Muscle of leg (tissue), 11 donors: ENCODE results near the gene RRP8. TPM values are rescaled to one million over a fixed set of nuclear protein-coding genes. Genes with fewer than 3 reads are reported as not detected.

ENCODE experiments used
- DNase-seq: peaks from one replicate; pipeline ENCODE4 v3.0.0; 2013
- H3K27ac ChIP-seq: one replicate; pipeline ENCODE4 v1.5.1; 2013; ENCODE audit warnings: mild to moderate bottlenecking, low read length, control low read depth
- H3K27me3 ChIP-seq: one replicate; pipeline ENCODE4 v1.6.1; 2013; ENCODE audit warnings: low read length; ENCODE audit not compliant: control insufficient read depth, insufficient read depth
- H3K36me3 ChIP-seq: one replicate; pipeline ENCODE4 v1.6.1; 2013; ENCODE audit warnings: low read length; ENCODE audit not compliant: control insufficient read depth, insufficient read depth
- H3K4me1 ChIP-seq: one replicate; pipeline ENCODE4 v1.6.1; 2013; ENCODE audit warnings: low read length; ENCODE audit not compliant: control insufficient read depth, insufficient read depth
- H3K4me3 ChIP-seq: one replicate; pipeline ENCODE4 v1.5.1; 2013; ENCODE audit warnings: low read length, control low read depth
- H3K9me3 ChIP-seq: replicated peaks from 2 replicates; pipeline ENCODE4 v1.6.1; 2013; ENCODE audit warnings: low read depth, low read length; ENCODE audit not compliant: control insufficient read depth
- WGBS: methylation state at CpG from one replicate; pipeline ENCODE4 v1.1.5; 2013; ENCODE audit warnings: missing lambda C conversion rate; ENCODE audit not compliant: insufficient coverage; 5-methylcytosine and 5-hydroxymethylcytosine counted together
- polyA plus RNA-seq, 8 donors: library from polyadenylated mRNA; unstranded; fragments of 120-200 nt; gene quantifications; one replicate each; pipeline versions ENCODE4 v1.2.1 to v1.2.3, GENCODE V29; 2013; ENCODE audit warnings: inconsistent platforms in 1 of 8, low replicate concordance in 1 of 8; ENCODE audit not compliant: insufficient read length in 8 of 8, insufficient read depth in 1 of 8
- total RNA-seq: library from RNA; stranded (reverse); fragments of 120-200 nt; gene quantifications from one replicate; pipeline ENCODE4 v1.2.4, GENCODE V29; 2013

The RRP8 gene
- total and polyA plus RNA-seq, 9 donors, result 16.7 to 24.3 (median 19.1) TPM

DNA sequence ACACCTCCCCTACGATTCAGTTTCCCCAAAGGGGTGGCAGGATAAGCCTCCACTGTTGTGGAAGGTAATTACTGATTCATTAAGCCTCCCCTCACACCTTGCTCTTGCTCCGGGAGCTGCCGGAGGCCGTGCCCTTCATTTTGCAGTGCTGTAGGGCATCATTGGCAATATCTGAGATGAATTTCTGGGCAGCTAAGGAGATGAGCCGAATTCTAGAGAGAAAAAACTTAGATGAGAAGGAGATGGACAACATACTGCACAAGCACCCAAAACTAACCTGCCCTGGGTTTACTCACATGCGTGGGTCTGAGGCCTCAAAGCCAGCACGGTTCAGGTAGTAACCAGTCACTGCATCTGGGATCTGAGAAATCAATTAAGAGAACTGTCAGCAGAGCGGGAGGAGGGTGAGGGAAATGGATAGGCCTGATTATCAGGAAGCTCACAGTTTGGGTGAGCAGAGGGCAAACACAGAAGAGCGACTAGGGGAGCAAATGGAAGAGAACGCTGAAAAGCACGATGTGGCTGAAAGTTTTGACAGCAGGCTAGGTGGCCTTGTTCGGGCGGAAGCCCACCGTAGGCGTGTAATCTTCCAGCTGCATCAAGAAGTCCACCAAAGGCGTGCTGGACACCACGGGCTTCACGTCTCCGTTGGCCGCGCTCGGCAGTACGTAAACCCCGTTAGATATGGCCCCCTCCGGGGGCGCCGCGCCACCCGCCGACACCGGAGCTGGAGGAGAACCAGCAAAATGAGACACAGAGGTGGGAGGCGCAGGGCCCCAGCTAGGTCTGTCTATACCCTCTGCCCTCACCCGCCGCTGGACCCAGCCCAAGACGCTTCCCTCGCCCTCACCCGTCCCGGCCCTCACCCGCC is 7.9 kb upstream of the RRP8 start:
- Histone ChIP-seq H3K9me3 (no peaks in the 10 kb centered on the region), H3K4me1 (peaks cover 44% of the 10 kb centered on the region), H3K27me3 (no peaks in the 10 kb centered on the region), H3K27ac (peak overlapping the region; percentile 93), H3K36me3 (peaks cover 67% of the 10 kb centered on the region), H3K4me3 (peak overlapping the region; percentile 54)
- DNase-seq, result peak; percentile 53
- WGBS, result 2% methylated on average over 34 of the region's 39 CpGs

DNA sequence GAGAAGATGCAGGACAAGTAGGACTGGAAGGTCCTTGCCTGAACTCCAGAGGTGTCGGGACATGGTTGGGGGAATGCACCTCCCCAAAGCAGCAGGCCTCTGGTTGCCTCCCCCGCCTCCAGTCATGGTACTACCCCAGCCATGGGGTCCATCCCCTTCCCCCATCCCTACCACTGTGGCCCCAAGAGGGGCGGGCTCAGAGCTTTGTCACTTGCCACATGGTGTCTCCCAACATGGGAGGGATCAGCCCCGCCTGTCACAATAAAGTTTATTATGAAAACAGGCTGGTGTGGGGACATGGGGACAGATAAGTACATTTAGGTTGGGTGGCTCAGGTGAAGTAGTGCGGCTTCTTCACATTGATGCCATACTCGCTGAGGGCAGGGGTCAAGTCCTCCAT is 7.2 kb upstream of the RRP8 start:
- peak; percentile 23 for DNase-seq
- Histone ChIP-seq H3K36me3 (peaks cover 63% of the 10 kb centered on the region), H3K4me1 (peaks cover 50% of the 10 kb centered on the region), H3K27me3 (no peaks in the 10 kb centered on the region), H3K27ac (peak overlapping the region; percentile 93), H3K9me3 (no peaks in the 10 kb centered on the region), H3K4me3 (no peak overlapping the region)
- WGBS, result 100% methylated on average over 3 of the region's 6 CpGs

DNA sequence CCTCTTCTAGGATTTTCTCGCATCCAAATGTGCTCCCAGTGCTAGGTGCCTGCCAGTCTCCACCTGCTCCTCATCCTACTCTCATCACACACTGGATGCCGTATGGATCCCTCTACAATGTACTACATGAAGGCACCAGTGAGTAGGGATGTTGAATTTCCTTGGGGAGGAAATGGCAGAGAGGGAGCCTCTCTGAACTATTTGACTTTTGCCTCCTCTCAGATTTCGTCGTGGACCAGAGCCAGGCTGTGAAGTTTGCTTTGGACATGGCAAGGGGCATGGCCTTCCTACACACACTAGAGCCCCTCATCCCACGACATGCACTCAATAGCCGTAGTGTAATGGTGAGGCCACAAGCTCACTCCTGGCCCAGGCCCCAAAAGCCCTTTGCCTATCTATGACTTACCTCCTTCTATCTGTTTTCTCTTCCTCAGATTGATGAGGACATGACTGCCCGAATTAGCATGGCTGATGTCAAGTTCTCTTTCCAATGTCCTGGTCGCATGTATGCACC is 6.1 kb upstream of the RRP8 start:
- DNase-seq, result peak; percentile 17
- 91% methylated on average over 5 of the region's 8 CpGs for WGBS
- H3K9me3 ChIP-seq, result no peaks in the 10 kb centered on the region
- no peak overlapping the region for H3K4me3 ChIP-seq
- peaks cover 58% of the 10 kb centered on the region for H3K4me1 ChIP-seq
- peaks cover 57% of the 10 kb centered on the region for H3K36me3 ChIP-seq
- H3K27me3 ChIP-seq, result no peaks in the 10 kb centered on the region
- H3K27ac ChIP-seq, result no peak overlapping the region

DNA sequence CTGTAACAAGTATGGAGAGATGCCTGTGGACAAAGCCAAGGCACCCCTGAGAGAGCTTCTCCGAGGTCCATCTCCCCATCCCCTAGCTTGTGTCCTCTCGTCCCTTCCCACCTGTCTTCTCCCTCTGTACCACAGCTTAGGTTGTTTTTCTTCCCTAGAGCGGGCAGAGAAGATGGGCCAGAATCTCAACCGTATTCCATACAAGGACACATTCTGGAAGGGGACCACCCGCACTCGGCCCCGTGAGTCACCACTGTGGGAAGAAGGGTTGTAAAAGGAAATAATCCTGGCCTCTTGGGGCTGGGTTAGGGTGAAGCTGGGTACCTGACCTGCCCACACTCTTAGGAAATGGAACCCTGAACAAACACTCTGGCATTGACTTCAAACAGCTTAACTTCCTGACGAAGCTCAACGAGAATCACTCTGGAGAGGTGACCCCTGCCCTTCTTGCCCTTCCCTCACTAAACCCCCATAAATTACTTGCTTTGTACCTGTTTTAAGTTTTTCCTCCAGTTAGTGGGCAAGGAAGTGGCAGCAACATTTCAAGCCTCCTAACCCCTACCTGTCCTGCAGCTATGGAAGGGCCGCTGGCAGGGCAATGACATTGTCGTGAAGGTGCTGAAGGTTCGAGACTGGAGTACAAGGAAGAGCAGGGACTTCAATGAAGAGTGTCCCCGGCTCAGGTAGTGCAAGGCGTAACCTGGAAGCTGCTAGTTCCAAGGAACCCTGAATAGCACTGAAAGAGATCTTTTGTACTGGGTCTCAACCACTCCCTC is 5.5 kb upstream of the RRP8 start:
- H3K36me3 ChIP-seq, result peaks cover 53% of the 10 kb centered on the region
- H3K27me3 ChIP-seq, result no peaks in the 10 kb centered on the region
- H3K27ac ChIP-seq, result no peak overlapping the region
- 76% methylated on average over 9 of the region's 14 CpGs for WGBS
- DNase-seq, result peak; percentile 12
- H3K9me3 ChIP-seq, result no peaks in the 10 kb centered on the region
- no peak overlapping the region for H3K4me3 ChIP-seq
- peaks cover 58% of the 10 kb centered on the region for H3K4me1 ChIP-seq

DNA sequence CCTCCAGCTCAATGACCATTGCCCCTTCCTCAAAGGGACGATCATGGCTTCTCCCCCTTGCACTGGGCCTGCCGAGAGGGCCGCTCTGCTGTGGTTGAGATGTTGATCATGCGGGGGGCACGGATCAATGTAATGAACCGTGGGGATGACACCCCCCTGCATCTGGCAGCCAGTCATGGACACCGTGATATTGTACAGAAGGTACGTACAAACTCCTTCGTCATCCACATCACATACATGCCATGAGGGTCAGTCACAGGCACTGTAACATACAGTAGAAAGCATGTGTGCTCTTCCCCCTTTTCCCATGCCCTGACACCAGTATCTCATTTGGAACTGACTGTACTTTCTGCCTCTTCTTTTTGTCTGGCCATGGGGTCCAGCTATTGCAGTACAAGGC is 4.6 kb upstream of the RRP8 start:
- 93% methylated on average over 4 of the region's 9 CpGs for WGBS
- no peak overlapping the region for H3K4me3 ChIP-seq

DNA sequence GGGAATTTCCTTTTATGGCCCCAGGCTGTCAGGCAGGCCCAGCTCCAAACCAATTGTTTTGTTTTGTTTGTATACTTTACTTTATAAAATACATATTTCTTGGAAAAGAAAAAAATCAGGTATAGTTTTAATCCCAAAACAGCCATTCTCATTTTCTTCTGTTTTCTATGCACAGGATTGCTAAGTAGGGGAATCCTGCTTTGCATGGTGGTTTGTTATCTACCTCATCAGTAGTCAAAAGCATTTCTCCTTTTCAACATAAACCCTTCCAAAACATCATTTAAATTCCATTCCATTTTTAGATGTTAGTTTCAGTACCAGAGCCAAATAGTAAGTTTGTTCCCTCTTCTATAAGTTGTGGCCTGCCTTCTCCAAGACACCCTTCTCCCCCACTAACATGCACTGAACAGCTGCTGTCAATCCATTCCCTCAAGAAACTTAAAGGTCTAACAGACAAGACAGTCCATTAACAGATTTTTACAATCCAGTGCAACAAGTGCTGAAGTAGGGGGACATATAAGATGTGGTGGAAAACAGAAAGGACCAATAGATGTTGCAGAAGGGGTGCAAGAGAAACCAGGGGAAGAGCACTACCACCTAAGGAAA is 3.9 kb upstream of the RRP8 start:
- H3K36me3 ChIP-seq, result peaks cover 55% of the 10 kb centered on the region
- H3K9me3 ChIP-seq, result no peaks in the 10 kb centered on the region
- H3K4me1 ChIP-seq, result peaks cover 55% of the 10 kb centered on the region

More for the DNA sequence above, 4.6 kb upstream of the RRP8 start:
- Histone ChIP-seq H3K4me1 (peaks cover 54% of the 10 kb centered on the region), H3K9me3 (no peaks in the 10 kb centered on the region), H3K27me3 (no peaks in the 10 kb centered on the region), H3K36me3 (peaks cover 53% of the 10 kb centered on the region), H3K27ac (peak overlapping the region; percentile 100)
- peak; percentile 7 for DNase-seq

DNA sequence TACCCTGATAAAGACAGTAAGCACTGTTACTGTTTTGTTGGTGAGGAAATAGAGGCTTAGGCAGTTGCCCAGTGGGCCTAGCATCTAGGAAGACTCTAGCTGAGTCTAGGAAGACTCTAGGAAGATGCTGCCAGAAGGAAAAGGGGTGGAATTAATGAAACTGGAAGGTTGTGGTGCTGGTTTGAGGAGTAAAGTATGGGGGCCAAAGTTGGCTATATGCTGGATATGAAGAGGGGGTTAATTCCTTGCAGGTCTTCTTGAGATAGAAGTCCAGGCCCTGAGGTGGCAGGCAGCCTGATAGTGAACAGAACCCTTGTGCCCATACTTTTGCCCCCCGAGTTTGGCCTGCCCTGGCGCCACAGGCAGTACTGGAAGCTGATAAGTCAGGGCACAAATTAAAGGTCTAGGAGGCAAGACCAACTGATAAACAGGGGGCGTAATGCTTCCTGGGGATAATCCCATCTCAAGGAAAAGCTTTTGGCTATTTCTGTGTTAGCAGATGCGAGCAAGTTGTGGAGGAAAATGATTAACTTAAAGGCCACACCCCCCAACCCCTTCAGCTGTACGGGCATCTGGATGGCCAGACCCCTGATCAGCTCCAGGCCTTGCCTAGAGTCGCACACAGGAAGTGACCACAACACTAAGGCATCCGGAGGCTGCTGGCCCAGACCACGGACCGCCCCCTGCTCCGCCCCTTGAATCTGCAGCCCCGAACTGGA is 3.2 kb upstream of the RRP8 start:
- Histone ChIP-seq H3K4me3 (peak overlapping the region; percentile 21), H3K27me3 (no peaks in the 10 kb centered on the region), H3K27ac (peak overlapping the region; percentile 100), H3K36me3 (peaks cover 56% of the 10 kb centered on the region), H3K4me1 (peaks cover 61% of the 10 kb centered on the region), H3K9me3 (no peaks in the 10 kb centered on the region)
- peak; percentile 98 for DNase-seq
- WGBS, result 25% methylated on average over 6 of the region's 11 CpGs

More for the DNA sequence above, 3.9 kb upstream of the RRP8 start:
- DNase-seq, result no peak
- Histone ChIP-seq H3K27ac (peak overlapping the region; percentile 100), H3K27me3 (no peaks in the 10 kb centered on the region), H3K4me3 (no peak overlapping the region)

DNA sequence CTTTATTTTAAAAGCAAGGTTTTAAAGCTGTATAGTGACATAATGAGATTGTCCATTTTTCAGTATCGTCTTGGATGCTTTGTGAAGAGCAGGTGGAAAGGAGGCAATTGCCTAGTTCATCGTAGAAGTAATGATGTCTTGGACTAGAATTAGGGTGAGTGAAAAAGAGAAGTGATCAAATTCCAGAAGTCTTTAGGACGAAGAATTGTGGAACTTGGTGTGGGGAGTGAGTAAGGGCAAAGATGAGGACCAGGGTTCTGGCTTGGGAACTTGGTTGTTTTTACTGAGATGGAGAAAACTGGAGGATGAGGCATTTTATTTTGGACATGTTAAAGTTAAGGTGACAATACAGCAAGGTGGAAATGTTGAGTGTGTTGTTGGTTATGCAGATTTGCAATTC is 1.4 kb upstream of the RRP8 start:
- DNase-seq, result peak; percentile 19
- Histone ChIP-seq H3K4me1 (peaks cover 53% of the 10 kb centered on the region), H3K27me3 (no peaks in the 10 kb centered on the region), H3K36me3 (peaks cover 56% of the 10 kb centered on the region), H3K27ac (peak overlapping the region; percentile 100), H3K4me3 (peak overlapping the region; percentile 98), H3K9me3 (no peaks in the 10 kb centered on the region)
- 10% methylated on average over 3 of the region's 3 CpGs for WGBS

DNA sequence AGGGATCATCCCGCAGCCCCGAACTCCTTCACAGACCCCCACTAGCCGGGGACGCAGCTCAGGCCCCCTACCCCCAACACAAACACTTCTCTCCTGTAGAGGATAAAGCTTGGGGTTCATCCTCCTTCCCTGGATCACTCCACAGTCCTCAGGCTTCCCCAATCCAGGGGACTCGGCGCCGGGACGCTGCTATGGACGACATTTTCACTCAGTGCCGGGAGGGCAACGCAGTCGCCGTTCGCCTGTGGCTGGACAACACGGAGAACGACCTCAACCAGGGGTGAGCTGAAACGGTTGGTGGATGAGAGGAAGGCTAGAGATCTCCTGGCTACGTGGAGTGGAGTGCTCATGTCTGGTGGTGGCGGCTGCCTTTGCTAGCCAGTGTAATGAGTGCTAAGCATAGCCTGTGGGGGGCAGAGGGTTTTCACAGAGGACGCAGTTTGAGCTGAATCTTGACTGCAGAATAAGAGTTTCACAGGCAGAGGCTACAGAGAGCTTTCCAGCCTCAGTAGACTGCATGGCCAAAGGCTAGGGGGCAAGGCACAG is 738 bp upstream of the RRP8 start:
- Histone ChIP-seq H3K36me3 (peaks cover 56% of the 10 kb centered on the region), H3K4me1 (peaks cover 47% of the 10 kb centered on the region), H3K27me3 (no peaks in the 10 kb centered on the region), H3K9me3 (no peaks in the 10 kb centered on the region), H3K4me3 (peak overlapping the region; percentile 98), H3K27ac (peak overlapping the region; percentile 100)
- WGBS, result 0% methylated on average over 13 of the region's 20 CpGs
- DNase-seq, result peak; percentile 89
